Activated naive CD4-positive, alpha-beta T cell treated with anti-CD3 and anti-CD28 coated beads for 36 hours (primary cell): ENCODE results near the gene CHRDL1. TPM values are rescaled to one million over a fixed set of nuclear protein-coding genes. Genes with fewer than 3 reads are reported as not detected.
"Not testable (repeated sequence)": the region's sequence is repeated elsewhere in the genome, so short reads cannot be mapped to it uniquely, and the experiment has no call there.

Experiments
- CTCF ChIA-PET: fragments of 350-600 bp; sonication (Branson Sonifier 250); formaldehyde crosslinking; loops from one replicate; lab custom pipeline; 2021; ENCODE audit warnings: antibody characterized with exemption; lab: Charles Lee
- DNase-seq: peaks from one replicate; pipeline ENCODE4 v3.0.0-alpha.2; 2020
- H3K27ac Mint-ChIP-seq: one replicate; pipeline ENCODE4 v1.8.0; 2021; ENCODE audit warnings: mild to moderate bottlenecking, mixed read lengths
- H3K27me3 Mint-ChIP-seq: one replicate; pipeline ENCODE4 v1.8.0; 2021; ENCODE audit warnings: low read depth, mixed read lengths
- H3K36me3 Mint-ChIP-seq: one replicate; pipeline ENCODE4 v1.8.0; 2021; ENCODE audit warnings: low read depth, mixed read lengths
- H3K4me1 Mint-ChIP-seq: one replicate; pipeline ENCODE4 v1.8.0; 2021; ENCODE audit warnings: low read depth, mixed read lengths
- H3K4me3 Mint-ChIP-seq: one replicate; pipeline ENCODE4 v1.8.0; 2021; ENCODE audit warnings: mild to moderate bottlenecking, moderate library complexity, mixed read lengths
- H3K9me3 Mint-ChIP-seq: one replicate; pipeline ENCODE4 v1.8.0; 2021; ENCODE audit warnings: mixed read lengths
- intact Hi-C: fragments of 100-400 bp; cut with micrococcal nuclease; formaldehyde crosslinking; loops from one replicate; pipeline ENCODE4 v1.15.1; 2023
- total RNA-seq, 2 experiments: library from RNA; stranded (reverse); gene quantifications; one replicate each; pipeline ENCODE4 v1.2.3, GENCODE V29; 2021

Gene CHRDL1, protein sequence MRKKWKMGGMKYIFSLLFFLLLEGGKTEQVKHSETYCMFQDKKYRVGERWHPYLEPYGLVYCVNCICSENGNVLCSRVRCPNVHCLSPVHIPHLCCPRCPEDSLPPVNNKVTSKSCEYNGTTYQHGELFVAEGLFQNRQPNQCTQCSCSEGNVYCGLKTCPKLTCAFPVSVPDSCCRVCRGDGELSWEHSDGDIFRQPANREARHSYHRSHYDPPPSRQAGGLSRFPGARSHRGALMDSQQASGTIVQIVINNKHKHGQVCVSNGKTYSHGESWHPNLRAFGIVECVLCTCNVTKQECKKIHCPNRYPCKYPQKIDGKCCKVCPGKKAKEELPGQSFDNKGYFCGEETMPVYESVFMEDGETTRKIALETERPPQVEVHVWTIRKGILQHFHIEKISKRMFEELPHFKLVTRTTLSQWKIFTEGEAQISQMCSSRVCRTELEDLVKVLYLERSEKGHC
- total RNA-seq, result not detected

DNA sequence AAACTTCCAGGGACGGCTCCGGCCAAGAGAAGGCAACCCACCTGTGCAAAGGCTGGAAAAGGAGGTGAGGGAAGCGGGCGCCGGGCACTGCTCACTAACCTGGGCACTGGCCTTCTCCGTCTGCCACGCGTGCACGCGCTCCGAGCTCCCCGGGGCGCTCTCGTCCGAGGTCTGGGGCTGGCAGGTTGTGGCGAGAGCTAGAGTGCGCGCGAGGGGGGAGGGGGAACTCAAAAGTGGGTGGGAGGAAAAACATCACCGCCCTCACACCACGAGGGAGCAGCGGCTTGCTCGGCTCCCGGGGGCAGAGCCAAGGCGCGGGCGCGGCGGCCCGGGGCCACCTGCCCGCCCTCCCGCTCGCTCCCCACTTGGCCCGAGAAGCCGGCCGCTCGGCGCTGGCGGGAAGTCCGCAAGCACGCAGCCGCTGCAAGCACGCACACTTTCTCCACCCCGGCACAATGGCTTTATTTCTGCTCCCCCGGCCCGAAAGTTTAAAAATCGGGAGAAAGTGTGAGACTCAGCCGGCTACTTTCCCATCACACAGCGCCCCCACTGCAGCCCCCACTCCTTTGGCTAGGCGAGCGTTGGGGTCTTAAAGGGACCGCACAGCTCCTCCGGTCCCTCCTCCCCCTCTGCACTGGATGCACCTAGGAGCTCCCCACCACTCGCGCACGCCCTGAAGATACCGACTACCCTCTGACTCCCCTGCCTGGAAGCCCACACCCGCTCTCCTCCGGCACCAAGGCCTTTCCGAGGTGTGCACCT is at the start of gene CHRDL1:
CHRDL1 (minus strand) TSS at position 173 of the 762 bp plus-strand sequence. CDS start 3,636 bp downstream, outside the sequence.
- H3K27me3 Mint-ChIP-seq, result peaks cover 16% of the 10 kb centered on the region
- CTCF ChIA-PET, result no interaction called here
- no peaks in the 10 kb centered on the region for H3K36me3 Mint-ChIP-seq
- intact Hi-C loops, result no loop called here
- H3K9me3 Mint-ChIP-seq, result no peaks in the 10 kb centered on the region
- H3K4me3 Mint-ChIP-seq, result peak within 1 kb of the TSS; percentile 27
- H3K27ac Mint-ChIP-seq, result no peak within 1 kb of the TSS
- no peaks in the 10 kb centered on the region for H3K4me1 Mint-ChIP-seq
- no peak for DNase-seq

DNA sequence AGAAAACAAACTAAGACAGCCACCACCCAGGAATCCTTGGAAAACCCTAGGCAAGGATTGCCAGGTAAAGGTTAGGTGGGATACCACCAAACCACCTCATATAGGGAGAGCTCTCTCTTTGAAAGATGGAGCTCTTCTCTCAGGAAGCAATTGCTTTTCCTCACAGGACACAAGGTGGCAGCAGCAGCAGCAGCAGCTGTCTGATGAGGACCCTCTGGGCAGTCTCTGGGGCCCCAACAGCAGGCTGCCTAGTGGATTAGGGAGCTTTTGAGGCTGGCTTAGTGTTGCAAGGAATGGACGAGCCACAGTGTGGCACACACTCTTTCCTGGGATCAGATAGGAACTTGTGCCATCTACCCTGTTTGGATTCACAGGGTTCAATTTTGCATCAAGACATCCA is 41.4 kb upstream of the CHRDL1 start:
- intact Hi-C loops, result no loop called here
- no peaks in the 10 kb centered on the region for H3K4me1 Mint-ChIP-seq
- DNase-seq, result no peak
- H3K27me3 Mint-ChIP-seq, result no peaks in the 10 kb centered on the region
- no peaks in the 10 kb centered on the region for H3K9me3 Mint-ChIP-seq
- no peak overlapping the region for H3K27ac Mint-ChIP-seq
- no peaks in the 10 kb centered on the region for H3K36me3 Mint-ChIP-seq
- H3K4me3 Mint-ChIP-seq, result no peak overlapping the region
- CTCF ChIA-PET, result interaction anchor here (0.7 to 1.4 kb wide), 2 partner anchors 10 to 17 kb away, joined by 3 to 5 read pairs; no protein-coding TSS in a partner anchor

DNA sequence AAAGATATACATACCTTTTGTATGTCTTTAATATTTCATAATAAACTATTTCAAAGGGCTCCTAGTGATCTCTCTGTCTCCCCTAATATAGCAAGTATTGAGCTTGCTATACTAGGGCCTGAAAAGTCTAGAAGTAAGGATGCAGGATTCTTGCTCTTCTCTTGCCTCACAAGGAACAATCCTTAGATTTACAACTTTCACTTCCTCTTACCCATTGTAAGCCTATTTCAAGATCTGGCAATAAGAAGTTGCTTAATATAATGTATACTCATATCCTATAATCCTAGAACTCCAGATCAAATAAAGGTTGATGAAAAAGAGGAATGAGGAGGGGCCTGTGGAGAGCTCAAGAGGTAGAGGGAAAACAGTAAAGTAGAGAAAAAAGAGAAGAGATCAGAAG is 40.8 kb upstream of the CHRDL1 start:
- Mint-ChIP-seq H3K36me3 (no peaks in the 10 kb centered on the region), H3K4me1 (no peaks in the 10 kb centered on the region), H3K27me3 (no peaks in the 10 kb centered on the region), H3K27ac (no peak overlapping the region), H3K9me3 (no peaks in the 10 kb centered on the region), H3K4me3 (no peak overlapping the region)
- CTCF ChIA-PET, result interaction anchor here (0.6 to 1.4 kb wide), 2 partner anchors 12 to 17 kb away, joined by 3 to 5 read pairs; no protein-coding TSS in a partner anchor
- no peak for DNase-seq
- intact Hi-C loops, result no loop called here

DNA sequence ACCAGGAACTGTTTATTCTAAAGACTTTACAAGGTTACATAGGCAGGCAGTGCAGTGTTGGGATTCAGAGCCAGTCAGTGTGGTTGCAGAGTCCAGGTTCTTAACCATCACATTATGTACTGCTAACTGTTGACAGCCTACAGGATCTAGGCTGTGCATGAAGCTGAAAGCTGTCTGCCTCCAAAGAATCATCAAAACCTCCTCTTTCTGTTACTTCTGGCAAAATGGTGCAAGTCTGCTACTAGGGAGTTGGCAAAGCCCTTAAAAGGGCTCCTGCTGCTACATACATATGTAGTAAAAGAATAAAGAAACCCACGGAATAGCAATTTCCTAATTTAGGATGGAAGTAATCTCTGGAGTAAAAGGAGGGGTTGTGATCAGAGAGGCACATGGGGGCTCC is 40.4 kb upstream of the CHRDL1 start:
- intact Hi-C loops, result no loop called here
- DNase-seq, result no peak
- H3K36me3 Mint-ChIP-seq, result no peaks in the 10 kb centered on the region
- no peaks in the 10 kb centered on the region for H3K4me1 Mint-ChIP-seq
- H3K27ac Mint-ChIP-seq, result no peak overlapping the region
- H3K9me3 Mint-ChIP-seq, result no peaks in the 10 kb centered on the region
- H3K4me3 Mint-ChIP-seq, result no peak overlapping the region
- no peaks in the 10 kb centered on the region for H3K27me3 Mint-ChIP-seq
- CTCF ChIA-PET, result interaction anchor here (0.6 kb wide), 1 partner anchor 13 kb away, joined by 3 read pairs; no protein-coding TSS in a partner anchor

DNA sequence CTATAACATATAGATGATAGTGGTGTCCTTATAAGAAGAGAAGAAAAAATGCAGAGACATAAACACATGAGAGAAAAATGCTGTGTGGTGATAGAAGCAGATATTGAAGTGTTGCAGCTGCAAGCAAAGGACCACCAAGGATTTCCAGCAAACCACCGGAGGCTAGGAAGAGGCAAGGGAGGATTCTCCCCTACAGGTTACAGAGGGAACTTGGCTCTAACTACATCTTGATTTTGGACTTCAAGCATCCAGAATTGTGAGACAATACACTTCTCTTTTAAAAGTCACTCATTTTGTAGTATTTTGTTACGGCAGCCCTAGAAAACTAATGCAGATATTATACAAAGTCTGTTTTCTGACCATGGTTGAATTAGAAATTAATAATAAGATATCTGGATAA is 30.4 kb upstream of the CHRDL1 start:
- no peak for DNase-seq
- no peaks in the 10 kb centered on the region for H3K4me1 Mint-ChIP-seq
- no peaks in the 10 kb centered on the region for H3K27me3 Mint-ChIP-seq
- CTCF ChIA-PET, result no interaction called here
- H3K4me3 Mint-ChIP-seq, result no peak overlapping the region
- H3K36me3 Mint-ChIP-seq, result no peaks in the 10 kb centered on the region
- no peaks in the 10 kb centered on the region for H3K9me3 Mint-ChIP-seq
- intact Hi-C loops, result no loop called here
- no peak overlapping the region for H3K27ac Mint-ChIP-seq

DNA sequence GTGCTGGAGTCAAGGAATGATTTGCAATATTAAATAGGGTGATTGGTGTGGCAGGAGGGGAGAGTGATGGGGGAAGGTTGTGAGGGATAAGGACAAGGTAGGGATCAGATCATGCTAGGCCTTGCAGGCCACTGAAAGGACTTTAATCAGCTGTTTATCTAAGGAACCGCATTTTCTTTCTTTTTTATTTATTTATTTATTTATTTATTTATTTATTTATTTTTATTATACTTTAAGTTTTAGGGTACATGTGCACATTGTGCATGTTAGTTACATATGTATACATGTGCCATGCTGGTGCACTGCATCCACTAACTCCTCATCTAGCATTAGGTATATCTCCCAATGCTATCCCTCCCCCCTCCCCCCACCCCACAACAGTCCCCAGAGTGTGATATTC is 20.9 kb upstream of the CHRDL1 start:
- CTCF ChIA-PET, H3K4me1 Mint-ChIP-seq, DNase-seq, H3K27me3 Mint-ChIP-seq, H3K9me3 Mint-ChIP-seq, H3K4me3 Mint-ChIP-seq, intact Hi-C loops, H3K27ac Mint-ChIP-seq, H3K36me3 Mint-ChIP-seq: not testable (repeated sequence)

DNA sequence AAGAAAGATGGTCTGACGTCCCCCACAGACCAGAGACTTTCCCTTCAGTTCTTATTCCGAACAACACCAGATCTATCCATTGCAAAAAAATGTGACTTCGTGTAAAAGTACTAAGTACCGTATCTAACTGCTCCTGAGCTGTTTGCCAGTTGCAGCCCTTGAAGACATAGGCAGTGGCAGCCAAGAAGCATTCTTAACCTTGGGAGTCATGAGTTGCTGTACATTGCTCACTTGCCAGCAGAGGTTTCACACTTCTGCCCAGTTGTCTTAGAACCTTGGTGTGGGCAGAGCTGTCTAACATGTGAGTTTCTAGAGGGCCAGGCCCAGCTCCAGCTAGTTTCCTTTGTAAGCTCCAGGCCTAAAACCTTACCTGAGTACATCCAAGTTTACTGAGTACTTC is 10.5 kb upstream of the CHRDL1 start:
- no peaks in the 10 kb centered on the region for H3K27me3 Mint-ChIP-seq
- no peaks in the 10 kb centered on the region for H3K36me3 Mint-ChIP-seq
- no peaks in the 10 kb centered on the region for H3K4me1 Mint-ChIP-seq
- CTCF ChIA-PET, result no interaction called here
- no peaks in the 10 kb centered on the region for H3K9me3 Mint-ChIP-seq
- H3K4me3 Mint-ChIP-seq, result no peak overlapping the region
- intact Hi-C loops, result no loop called here
- DNase-seq, result no peak
- no peak overlapping the region for H3K27ac Mint-ChIP-seq

DNA sequence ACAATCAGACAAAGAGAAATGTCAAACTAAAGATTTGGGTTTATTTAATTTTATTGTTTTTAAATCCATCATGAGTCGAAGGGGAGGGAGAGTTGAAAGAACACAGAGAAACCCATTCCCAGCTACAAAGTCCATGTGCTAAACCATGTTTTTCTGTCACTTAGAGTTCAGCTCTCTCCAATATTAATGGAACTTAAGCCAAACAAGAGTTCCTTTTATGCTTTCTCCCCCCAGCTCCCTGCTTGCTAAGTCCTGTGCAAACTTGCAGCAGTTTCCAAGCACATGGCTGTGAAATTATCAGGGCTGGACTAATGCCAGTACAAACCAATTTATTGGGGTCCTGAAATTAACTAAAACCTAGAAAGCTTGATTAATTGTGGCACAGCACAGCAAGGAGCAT is 9.7 kb upstream of the CHRDL1 start:
- intact Hi-C loops, result no loop called here
- H3K4me3 Mint-ChIP-seq, result no peak overlapping the region
- no peak for DNase-seq
- H3K27ac Mint-ChIP-seq, result no peak overlapping the region
- CTCF ChIA-PET, result no interaction called here
- H3K27me3 Mint-ChIP-seq, result no peaks in the 10 kb centered on the region
- H3K4me1 Mint-ChIP-seq, result no peaks in the 10 kb centered on the region
- H3K9me3 Mint-ChIP-seq, result no peaks in the 10 kb centered on the region
- H3K36me3 Mint-ChIP-seq, result no peaks in the 10 kb centered on the region

DNA sequence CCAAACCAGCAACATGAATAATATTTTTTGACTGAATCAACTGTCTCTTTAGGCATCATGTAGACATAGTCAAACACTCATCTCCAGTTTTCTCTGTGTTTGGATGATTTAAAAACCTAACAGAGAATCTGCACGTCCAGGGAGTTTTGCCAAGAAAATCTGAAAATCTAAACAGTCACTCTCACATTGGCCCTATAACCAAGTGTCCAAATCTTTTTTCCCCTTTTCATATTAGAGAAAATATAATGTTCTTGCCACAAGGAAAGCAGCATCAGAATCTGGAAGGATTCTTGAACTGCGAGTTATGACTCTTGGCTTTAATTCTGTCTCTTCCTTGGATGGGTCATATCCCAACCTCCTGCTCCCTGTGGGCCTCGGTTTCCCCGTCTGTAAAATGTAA is 8.8 kb upstream of the CHRDL1 start:
- Mint-ChIP-seq H3K9me3 (no peaks in the 10 kb centered on the region), H3K4me3 (no peak overlapping the region), H3K36me3 (no peaks in the 10 kb centered on the region), H3K27ac (no peak overlapping the region), H3K4me1 (no peaks in the 10 kb centered on the region), H3K27me3 (no peaks in the 10 kb centered on the region)
- CTCF ChIA-PET, result no interaction called here
- intact Hi-C loops, result no loop called here
- no peak for DNase-seq

DNA sequence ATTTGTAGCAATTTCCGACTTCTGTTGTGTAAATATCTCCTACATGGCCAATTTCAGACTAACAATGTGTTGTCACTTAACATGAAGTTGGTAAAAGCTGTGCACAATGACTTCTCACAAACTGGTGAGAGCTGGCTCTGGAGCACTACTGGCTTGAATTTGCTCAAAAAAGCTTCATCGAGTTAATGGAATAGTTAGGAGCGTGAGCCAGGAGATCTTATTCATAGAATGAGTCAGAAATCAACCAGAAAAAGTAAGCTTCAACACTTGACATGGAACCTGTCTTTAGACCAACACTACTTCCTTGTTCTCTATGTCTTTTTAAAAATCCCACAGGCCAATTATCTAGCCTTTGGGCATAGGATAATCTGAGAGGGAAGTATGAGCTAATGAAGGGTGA is 7.9 kb upstream of the CHRDL1 start:
- no peaks in the 10 kb centered on the region for H3K4me1 Mint-ChIP-seq
- intact Hi-C loops, result no loop called here
- H3K27me3 Mint-ChIP-seq, result no peaks in the 10 kb centered on the region
- H3K4me3 Mint-ChIP-seq, result no peak overlapping the region
- CTCF ChIA-PET, result no interaction called here
- no peak overlapping the region for H3K27ac Mint-ChIP-seq
- DNase-seq, result no peak
- H3K36me3 Mint-ChIP-seq, result no peaks in the 10 kb centered on the region
- no peaks in the 10 kb centered on the region for H3K9me3 Mint-ChIP-seq

DNA sequence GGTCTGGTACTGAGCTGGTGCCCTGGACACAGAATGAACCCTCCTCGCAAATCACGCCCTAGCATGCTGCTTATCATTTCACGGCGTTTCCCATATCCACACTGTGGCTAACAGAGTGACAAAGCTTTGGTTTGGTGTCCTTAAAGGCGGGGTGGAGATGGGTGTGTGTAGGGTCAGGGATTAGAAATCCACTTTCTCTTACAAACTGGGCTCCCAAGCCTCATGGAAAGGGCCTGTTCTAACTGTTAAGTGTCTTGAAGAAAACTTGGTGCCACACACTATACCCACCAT is 735 bp upstream of the CHRDL1 start:
- H3K27me3 Mint-ChIP-seq, result peaks cover 16% of the 10 kb centered on the region
- no peaks in the 10 kb centered on the region for H3K36me3 Mint-ChIP-seq
- no peaks in the 10 kb centered on the region for H3K4me1 Mint-ChIP-seq
- intact Hi-C loops, result no loop called here
- no peak overlapping the region for H3K27ac Mint-ChIP-seq
- peak overlapping the region; percentile 27 for H3K4me3 Mint-ChIP-seq
- CTCF ChIA-PET, result no interaction called here
- H3K9me3 Mint-ChIP-seq, result no peaks in the 10 kb centered on the region
- DNase-seq, result no peak

DNA sequence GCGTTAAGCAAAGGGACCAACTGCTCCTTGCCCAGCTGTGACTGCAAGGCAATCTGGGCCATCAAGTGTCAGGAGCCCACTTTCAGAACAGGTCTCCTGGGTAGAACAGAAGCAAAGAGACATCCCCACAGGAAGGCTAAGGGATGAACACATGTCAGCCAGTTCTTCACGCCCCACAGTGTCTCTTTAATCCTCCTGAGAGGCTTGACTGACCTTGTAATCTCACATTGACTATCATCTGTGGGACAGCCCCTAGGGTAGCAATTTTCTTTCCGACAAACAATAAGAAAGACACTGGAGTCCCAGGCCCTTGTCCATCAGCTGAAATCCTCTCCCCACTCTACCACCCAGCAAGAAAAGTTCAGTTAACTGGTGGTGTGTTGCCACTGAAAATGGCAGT is 1.0 kb downstream of the CHRDL1 start:
- intact Hi-C loops, result no loop called here
- DNase-seq, result no peak
- Mint-ChIP-seq H3K36me3 (no peaks in the 10 kb centered on the region), H3K4me3 (no peak overlapping the region), H3K27ac (no peak overlapping the region), H3K27me3 (peaks cover 16% of the 10 kb centered on the region), H3K9me3 (no peaks in the 10 kb centered on the region), H3K4me1 (no peaks in the 10 kb centered on the region)
- CTCF ChIA-PET, result no interaction called here

DNA sequence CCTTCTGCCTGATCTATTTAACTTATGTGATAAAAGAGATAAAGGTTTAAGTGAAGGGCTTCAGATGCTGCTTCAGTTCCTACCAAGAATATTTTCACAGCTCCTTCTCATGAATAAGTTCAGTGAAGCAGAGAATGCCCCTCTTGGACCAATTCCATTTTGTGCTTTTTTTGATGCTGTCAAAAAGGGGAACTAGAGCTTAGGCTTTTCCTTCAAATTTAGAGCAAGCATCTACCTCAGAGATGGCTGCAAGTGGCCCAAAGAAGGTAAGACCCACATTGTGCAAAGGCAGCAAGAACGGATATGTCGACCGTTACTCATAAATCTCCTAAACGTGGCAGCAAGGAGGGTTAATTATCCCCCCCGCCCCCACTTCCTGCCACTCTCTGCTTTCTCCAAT is 4.5 kb downstream of the CHRDL1 start:
- Mint-ChIP-seq H3K36me3 (no peaks in the 10 kb centered on the region), H3K9me3 (no peaks in the 10 kb centered on the region), H3K27me3 (peaks cover 11% of the 10 kb centered on the region), H3K4me1 (no peaks in the 10 kb centered on the region), H3K4me3 (no peak overlapping the region), H3K27ac (no peak overlapping the region)
- CTCF ChIA-PET, result no interaction called here
- intact Hi-C loops, result no loop called here
- no peak for DNase-seq
